Esophagus (tissue), 2 donors: ENCODE results near the gene ARL5B. TPM values are rescaled to one million over a fixed set of nuclear protein-coding genes. Genes with fewer than 3 reads are reported as not detected.

Experiments
- H3K27ac ChIP-seq, 2 donors: one replicate each; pipeline ENCODE4 v1.5.1; 2013; ENCODE audit warnings: low read depth in 2 of 2, mild to moderate bottlenecking in 2 of 2, inconsistent platforms in 1 of 2, low read length in 1 of 2, moderate library complexity in 1 of 2
- H3K27me3 ChIP-seq, 2 donors: one replicate each; pipeline ENCODE4 v1.6.1; 2013; ENCODE audit warnings: low read length in 2 of 2, control low read depth in 1 of 2, mild to moderate bottlenecking in 1 of 2; ENCODE audit not compliant: insufficient read depth in 2 of 2, control insufficient read depth in 1 of 2
- H3K36me3 ChIP-seq, 2 donors: one replicate each; pipeline ENCODE4 v1.6.1; 2013; ENCODE audit warnings: low read length in 1 of 2; ENCODE audit not compliant: control insufficient read depth in 2 of 2, insufficient read depth in 2 of 2
- H3K4me1 ChIP-seq, 2 donors: one replicate each; pipeline ENCODE4 v1.6.1; 2013; ENCODE audit warnings: low read length in 1 of 2; ENCODE audit not compliant: control insufficient read depth in 2 of 2, insufficient read depth in 2 of 2
- H3K4me3 ChIP-seq, 2 donors: one replicate each; pipeline ENCODE4 v1.5.1; 2013; ENCODE audit warnings: low read length in 2 of 2, mild to moderate bottlenecking in 2 of 2, low read depth in 1 of 2, moderate library complexity in 1 of 2
- H3K9me3 ChIP-seq, 2 donors: one replicate each; pipeline ENCODE4 v1.6.1; 2013; ENCODE audit warnings: mild to moderate bottlenecking in 2 of 2, low read depth in 1 of 2, low read length in 1 of 2, moderate library complexity in 1 of 2; ENCODE audit not compliant: control insufficient read depth in 2 of 2, insufficient read depth in 1 of 2
- WGBS, 2 donors: extraction: QIAGEN DNeasy Blood & Tissue Kit; methylation state at CpG; one replicate each; pipeline ENCODE4 v1.1.7; 2013; 5-methylcytosine and 5-hydroxymethylcytosine counted together
- polyA plus RNA-seq, 2 donors: library from polyadenylated mRNA; stranded (reverse); fragments of 200-250 nt; gene quantifications; one replicate each; pipeline ENCODE4 v1.2.3, GENCODE V29; 2013
- donor health status: healthy with polysubstance abuse.
- donor health status: Bipolar disorder and iron deficiency.

The ARL5B gene
- polyA plus RNA-seq, 2 donors, result 2.5 to 4.6 TPM

- Histone ChIP-seq H3K4me3 (no peak overlapping the region), H3K36me3 (no peaks in the 10 kb centered on the region), H3K9me3 (no peaks in the 10 kb centered on the region), H3K27me3 (no peaks in the 10 kb centered on the region), H3K27ac (no peak overlapping the region), H3K4me1 (no peaks in the 10 kb centered on the region)
- WGBS, 2 donors, result 86 to 93% methylated on average over 4 of the region's 4 CpGs
These were observed 16.0 kb downstream of the ARL5B start for GRCh38 chr10:18675086-18675801.

- Histone ChIP-seq H3K36me3 (no peaks in the 10 kb centered on the region), H3K27ac (no peak overlapping the region), H3K9me3 (no peaks in the 10 kb centered on the region), H3K4me3 (no peak overlapping the region), H3K4me1 (no peaks in the 10 kb centered on the region), H3K27me3 (no peaks in the 10 kb centered on the region)
- 91 to 92% methylated on average over 3 of the region's 3 CpGs for WGBS, 2 donors
These were observed 21.5 kb downstream of the ARL5B start for GRCh38 chr10:18680754-18681153.

- 10 to 27% methylated on average over 2 of the region's 2 CpGs for WGBS, 2 donors
- H3K27ac ChIP-seq, result no peak overlapping the region
These were observed 22.1 kb downstream of the ARL5B start for GRCh38 chr10:18681366-18681765.

GRCh38 chr10:18681971-18682411, 22.8 kb downstream of the ARL5B start:
- H3K9me3 ChIP-seq, result no peaks in the 10 kb centered on the region
- no peaks in the 10 kb centered on the region for H3K36me3 ChIP-seq
- H3K27me3 ChIP-seq, result no peaks in the 10 kb centered on the region
- H3K4me1 ChIP-seq, result no peaks in the 10 kb centered on the region
- H3K27ac ChIP-seq, result no peak overlapping the region
- no peak overlapping the region for H3K4me3 ChIP-seq
- WGBS, 2 donors, result 65 to 77% methylated on average over 4 of the region's 4 CpGs

More at GRCh38 chr10:18681366-18681765, 22.1 kb downstream of the ARL5B start:
- Histone ChIP-seq H3K27me3 (no peaks in the 10 kb centered on the region), H3K4me3 (no peak overlapping the region), H3K36me3 (no peaks in the 10 kb centered on the region), H3K4me1 (no peaks in the 10 kb centered on the region), H3K9me3 (no peaks in the 10 kb centered on the region)

- no peak overlapping the region for H3K4me3 ChIP-seq
- H3K9me3 ChIP-seq, result no peaks in the 10 kb centered on the region
- no peaks in the 10 kb centered on the region for H3K27me3 ChIP-seq
- no peaks in the 10 kb centered on the region for H3K4me1 ChIP-seq
- 20 to 39% methylated on average over 1 of the region's 1 CpG for WGBS, 2 donors
- H3K36me3 ChIP-seq, result no peaks in the 10 kb centered on the region
- no peak overlapping the region for H3K27ac ChIP-seq
These were observed 24.2 kb downstream of the ARL5B start for GRCh38 chr10:18683427-18683826.

- H3K4me3 ChIP-seq, result no peak overlapping the region
- H3K27ac ChIP-seq, result no peak overlapping the region
- H3K9me3 ChIP-seq, result no peaks in the 10 kb centered on the region
- no peaks in the 10 kb centered on the region for H3K27me3 ChIP-seq
- H3K4me1 ChIP-seq, result no peaks in the 10 kb centered on the region
- no peaks in the 10 kb centered on the region for H3K36me3 ChIP-seq
- WGBS, 2 donors, result 47 to 57% methylated on average over 1 of the region's 1 CpG
These were observed 25.2 kb downstream of the ARL5B start for GRCh38 chr10:18684416-18684815.

- Histone ChIP-seq H3K4me3 (no peak overlapping the region), H3K36me3 (no peaks in the 10 kb centered on the region), H3K4me1 (no peaks in the 10 kb centered on the region), H3K27me3 (no peaks in the 10 kb centered on the region), H3K9me3 (no peaks in the 10 kb centered on the region), H3K27ac (no peak overlapping the region)
- 69 to 73% methylated on average over 3 of the region's 3 CpGs for WGBS, 2 donors
These were observed 25.7 kb downstream of the ARL5B start for GRCh38 chr10:18684953-18685352.

- Histone ChIP-seq H3K4me3 (no peak overlapping the region), H3K36me3 (no peaks in the 10 kb centered on the region), H3K27ac (no peak overlapping the region), H3K4me1 (no peaks in the 10 kb centered on the region), H3K27me3 (no peaks in the 10 kb centered on the region), H3K9me3 (no peaks in the 10 kb centered on the region)
- WGBS, 2 donors, result 71 to 82% methylated on average over 7 of the region's 7 CpGs
These were observed 26.3 kb downstream of the ARL5B start for GRCh38 chr10:18685555-18685954.

GRCh38 chr10:18687195-18687594, 28.0 kb downstream of the ARL5B start:
- WGBS, 2 donors, result 84 to 91% methylated on average over 7 of the region's 7 CpGs
- H3K4me1 ChIP-seq, result no peaks in the 10 kb centered on the region
- no peaks in the 10 kb centered on the region for H3K36me3 ChIP-seq
- no peaks in the 10 kb centered on the region for H3K27me3 ChIP-seq
- H3K9me3 ChIP-seq, result no peaks in the 10 kb centered on the region
- H3K27ac ChIP-seq, result no peak overlapping the region
- no peak overlapping the region for H3K4me3 ChIP-seq

GRCh38 chr10:18687706-18688105, 28.5 kb downstream of the ARL5B start:
- no peaks in the 10 kb centered on the region for H3K9me3 ChIP-seq

More at GRCh38 chr10:18687706-18688105, 28.5 kb downstream of the ARL5B start:
- Histone ChIP-seq H3K36me3 (no peaks in the 10 kb centered on the region), H3K27me3 (no peaks in the 10 kb centered on the region), H3K4me3 (no peak overlapping the region), H3K4me1 (no peaks in the 10 kb centered on the region), H3K27ac (no peak overlapping the region)
- WGBS, 2 donors, result 52 to 72% methylated on average over 5 of the region's 5 CpGs
